A549 (cell line): ENCODE results near the gene PTPDC1. TPM values are rescaled to one million over a fixed set of nuclear protein-coding genes. Genes with fewer than 3 reads are reported as not detected.

Experiments used
- ATAC-seq, 2 experiments: fragments of 200-7000 bp in 1 of 2; fragments of >200 bp in 1 of 2; cut with Nextera tagmentation in 1 of 2; cut with Tn5 transposase in 1 of 2; 3 replicates each; pipeline versions ENCODE4 v1.8.0 to v1.9.1; 2018 to 2020; ENCODE audit warnings: mild to moderate bottlenecking in 1 of 2, moderate library complexity in 1 of 2
- CTCF ChIA-PET: fragments of 300-600 bp; sonication (Branson Sonifier 250); formaldehyde crosslinking; extraction: SDS; loops from one replicate; lab custom pipeline; 2021; ENCODE audit warnings: antibody characterized with exemption, inconsistent platforms; lab: Yijun Ruan, JAX
- POLR2A ChIA-PET: fragments of 350-600 bp; formaldehyde crosslinking; extraction: SDS; loops from one replicate; lab custom pipeline; 2021; ENCODE audit warnings: antibody characterized with exemption, inconsistent platforms; lab: Yijun Ruan, JAX
- DNase-seq, 2 experiments: peaks; one replicate each; pipeline versions ENCODE4 v3.0.0 to v3.0.0-alpha.2; 2011 to 2016; ENCODE audit warnings: low read depth in 1 of 2, low spot score in 1 of 2
- FAIRE-seq: peaks from 2 replicates; lab custom pipeline; 2011; peaks lifted over from hg19 to GRCh38; lab: Jason Lieb, UNC
- H3K27ac ChIP-seq, 2 experiments: fragments of >200 bp; sonication (Bioruptor Twin); formaldehyde crosslinking; 3 replicates each; pipeline ENCODE4 v1.5.1; 2016 to 2017
- H3K4me1 ChIP-seq: fragments of >200 bp; sonication (Bioruptor Twin); formaldehyde crosslinking; 3 replicates; pipeline ENCODE4 v1.6.1; 2016
- H3K4me2 ChIP-seq: fragments of >200 bp; sonication (Bioruptor Twin); formaldehyde crosslinking; 3 replicates; pipeline ENCODE4 v1.6.1; 2016
- H3K4me3 ChIP-seq: fragments of >200 bp; sonication (Bioruptor Twin); formaldehyde crosslinking; 3 replicates; pipeline ENCODE4 v1.5.1; 2016
- H3K9me3 ChIP-seq: fragments of >200 bp; sonication (Bioruptor Twin); formaldehyde crosslinking; 3 replicates; pipeline ENCODE4 v1.6.1; 2016
- ATOH8 ChIP-seq: fragments of 250-450 bp; sonication (Bioruptor Pico); IDR thresholded peaks from 2 replicates; pipeline ENCODE4 v1.5.0; 2020; ENCODE audit warnings: low read depth, mild to moderate bottlenecking, moderate library complexity
- BCL3 ChIP-seq: fragments of >200 bp; sonication (Bioruptor Twin); formaldehyde crosslinking; IDR thresholded peaks from 3 replicates; pipeline ENCODE4 v1.6.1; 2016
- BHLHE40 ChIP-seq: IDR thresholded peaks from 2 replicates; pipeline ENCODE4 v1.6.1; 2012; ENCODE audit warnings: low read depth, low read length, inconsistent platforms
- CHD2 ChIP-seq: fragments of 150-350 bp; IDR thresholded peaks from 2 replicates; pipeline ENCODE4 v1.6.1; 2014; ENCODE audit warnings: low read length; ENCODE audit not compliant: partially characterized antibody
- EP300 ChIP-seq, 2 experiments: fragments of >200 bp; sonication (Bioruptor Twin); formaldehyde crosslinking; IDR thresholded peaks; 2 replicates in 1 of 2; 3 replicates in 1 of 2; pipeline ENCODE4 v1.6.1; 2016 to 2017
- GATA3 ChIP-seq: IDR thresholded peaks from 2 replicates; pipeline ENCODE4 v1.6.1; 2012; ENCODE audit warnings: borderline replicate concordance
- HDAC2 ChIP-seq: fragments of 200-600 bp; sonication (generic); IDR thresholded peaks from 2 replicates; pipeline ENCODE4 v1.6.1; 2016
- HMGXB4 ChIP-seq: fragments of 250-450 bp; sonication (Bioruptor Pico); IDR thresholded peaks from 2 replicates; pipeline ENCODE4 v1.5.0; 2021; ENCODE audit warnings: mild to moderate bottlenecking, moderate library complexity, borderline replicate concordance
- HOXA7 ChIP-seq: fragments of 250-450 bp; sonication (Bioruptor Pico); IDR thresholded peaks from 2 replicates; pipeline ENCODE4 v1.5.0; 2020; ENCODE audit warnings: mild to moderate bottlenecking, moderate library complexity
- JUN ChIP-seq, 2 experiments: fragments of >200 bp; sonication (Bioruptor Twin); formaldehyde crosslinking; IDR thresholded peaks; 2 replicates in 1 of 2; 3 replicates in 1 of 2; pipeline ENCODE4 v1.6.1; 2016 to 2017
- PHF8 ChIP-seq: fragments of 200-600 bp; sonication (generic); IDR thresholded peaks from 2 replicates; pipeline ENCODE4 v1.6.1; 2016; ENCODE audit warnings: low read depth, mild to moderate bottlenecking, antibody characterized with exemption, moderate library complexity, borderline replicate concordance
- POLR2A ChIP-seq: IDR thresholded peaks from 2 replicates; pipeline ENCODE4 v1.6.1; 2012; ENCODE audit warnings: mild to moderate bottlenecking, low read length
- POLR2AphosphoS2 ChIP-seq: conservative IDR thresholded peaks from 2 replicates; pipeline ENCODE4 v1.6.1; 2012; ENCODE audit warnings: low read length, improper control_type of control experiment, inconsistent platforms
- RARB ChIP-seq: fragments of 250-450 bp; sonication (Bioruptor Pico); IDR thresholded peaks from 2 replicates; pipeline ENCODE4 v1.8.0; 2021; ENCODE audit warnings: mild to moderate bottlenecking, moderate library complexity
- RCOR1 ChIP-seq: fragments of 150-350 bp; IDR thresholded peaks from 2 replicates; pipeline ENCODE4 v1.6.1; 2014; ENCODE audit warnings: antibody characterized with exemption, low read length, low read depth
- RNF2 ChIP-seq: fragments of 200-600 bp; sonication (generic); IDR thresholded peaks from 2 replicates; pipeline ENCODE4 v1.6.1; 2016; ENCODE audit warnings: low read depth, mild to moderate bottlenecking, antibody characterized with exemption, moderate library complexity, borderline replicate concordance
- SMC3 ChIP-seq: fragments of >200 bp; sonication (Bioruptor Twin); formaldehyde crosslinking; IDR thresholded peaks from 3 replicates; pipeline ENCODE4 v1.6.1; 2018; ENCODE audit warnings: inconsistent platforms
- SREBF2 ChIP-seq: fragments of 450-650 bp; IDR thresholded peaks from 2 replicates; pipeline ENCODE4 v1.6.1; 2014; ENCODE audit warnings: mild to moderate bottlenecking, moderate library complexity
- TP53 ChIP-seq: fragments of 250-450 bp; sonication (Bioruptor Pico); IDR thresholded peaks from 2 replicates; pipeline ENCODE4 v1.5.0; 2021; ENCODE audit warnings: mild to moderate bottlenecking, moderate library complexity
- ZC3H11A ChIP-seq: fragments of 450-650 bp; IDR thresholded peaks from 2 replicates; pipeline ENCODE4 v1.6.1; 2014; ENCODE audit warnings: antibody characterized with exemption, mild to moderate bottlenecking
- ZSCAN20 ChIP-seq: fragments of 250-450 bp; sonication (Bioruptor Pico); IDR thresholded peaks from 2 replicates; pipeline ENCODE4 v1.8.0; 2022; ENCODE audit warnings: mild to moderate bottlenecking, moderate library complexity
- WGBS: methylation state at CpG from one replicate; pipeline ENCODE4 v1.1.6; 2017; ENCODE audit errors: missing lambda C conversion rate; 5-methylcytosine and 5-hydroxymethylcytosine counted together
- polyA plus RNA-seq, 4 experiments: library from polyadenylated mRNA; depleted of rRNA in 3 of 4; stranded (reverse); fragments of >200 nt; fragmentation: RNase III in 1 of 4; extraction: RNeasy Plus Mini Kit Qiagen cat#74134 plus additional on column Dnase treatment in 1 of 4; gene quantifications; 2 replicates in 3 of 4; 3 replicates in 1 of 4; pipeline ENCODE4 v1.2.3, GENCODE V29; 2011 to 2017

Gene PTPDC1
- polyA plus RNA-seq, 2 of the 4 experiments (the other 2 are of a cell fraction) = 3.8 to 16.9 TPM

- ChIA-PET CTCF (interaction anchor here (0.7 to 3.8 kb wide), 4 partner anchors 16 to 132 kb away, joined by 3 to 11 read pairs (median 8); no protein-coding TSS in a partner anchor), POLR2A (no interaction called here)
- no peaks in the 10 kb centered on the region for H3K9me3 ChIP-seq
- H3K4me2 ChIP-seq = no peak overlapping the region
- DNase-seq = no peak
- FAIRE-seq = no peak
- H3K4me3 ChIP-seq = no peak overlapping the region
- H3K4me1 ChIP-seq = peaks cover 12% of the 10 kb centered on the region; the same call in 2 of the 3 replicates
- TF ChIP-seq HDAC2 (no peak), TP53 (CRISPR knock-in tag) (no peak), JUN (IDR thresholded peaks at IDR 0.05) (no peak), ATOH8 (CRISPR knock-in tag) (no peak)
- H3K27ac ChIP-seq = no peak overlapping the region
- ATAC-seq = no peak
- WGBS = 86% methylated on average over 4 of the region's 4 CpGs
Observed at GRCh38 chr9:94081435-94081834, 2.8 kb upstream of the PTPDC1 start.

- H3K4me2 ChIP-seq = no peak overlapping the region
- ATAC-seq = no peak
- no peak for DNase-seq
- ChIA-PET POLR2A (no interaction called here), CTCF (interaction anchor here (0.7 to 3.8 kb wide), 4 partner anchors 16 to 131 kb away, joined by 3 to 11 read pairs (median 8); no protein-coding TSS in a partner anchor)
- no peak overlapping the region for H3K4me3 ChIP-seq
- WGBS = 88% methylated on average over 8 of the region's 8 CpGs
- H3K4me1 ChIP-seq = peaks cover 17% of the 10 kb centered on the region; the same call in 2 of the 3 replicates
- no peak for TF ChIP-seq POLR2A
- TF ChIP-seq BHLHE40 = no peak
- no peak overlapping the region for H3K27ac ChIP-seq
- FAIRE-seq = no peak
- no peaks in the 10 kb centered on the region for H3K9me3 ChIP-seq
Observed at GRCh38 chr9:94081864-94082463, 2.3 kb upstream of the PTPDC1 start.

GRCh38 chr9:94082553-94082952, 1.7 kb upstream of the PTPDC1 start:
- Histone ChIP-seq H3K4me3 (no peak overlapping the region), H3K27ac (no peak overlapping the region), H3K9me3 (no peaks in the 10 kb centered on the region), H3K4me2 (no peak overlapping the region), H3K4me1 (peaks cover 18% of the 10 kb centered on the region; the same call in 2 of the 3 replicates)
- WGBS = 90% methylated on average over 3 of the region's 3 CpGs
- DNase-seq (no peak), ATAC-seq (no peak), FAIRE-seq (no peak)
- CTCF ChIA-PET = interaction anchor here (1.4 to 2.6 kb wide), 2 partner anchors 68 to 131 kb away, joined by 5 to 11 read pairs; no protein-coding TSS in a partner anchor
- no peak for TF ChIP-seq EP300 (IDR thresholded peaks at IDR 0.05)
- no peak for TF ChIP-seq BCL3
- no peak for TF ChIP-seq SREBF2
- TF ChIP-seq ZC3H11A = no peak
- no peak for TF ChIP-seq PHF8
- no peak for TF ChIP-seq POLR2AphosphoS2
- no peak for TF ChIP-seq GATA3
- TF ChIP-seq HOXA7 (CRISPR knock-in tag) = no peak
- TF ChIP-seq ZSCAN20 (CRISPR knock-in tag) = no peak
- TF ChIP-seq RNF2 = no peak
- TF ChIP-seq RCOR1 = no peak
- TF ChIP-seq SMC3 = no peak
- no peak for TF ChIP-seq JUN (IDR thresholded peaks at IDR 0.05)
- no peak for TF ChIP-seq RARB (CRISPR knock-in tag)
- no peak for TF ChIP-seq HMGXB4 (CRISPR knock-in tag)
- TF ChIP-seq CHD2 = no peak
- POLR2A ChIA-PET = no interaction called here
